HepG2 (cell line): ENCODE data around the gene SRPRB. TPM values are rescaled to one million over a fixed set of nuclear protein-coding genes. Genes with fewer than 3 reads are reported as not detected.
A peak's percentile ranks its signal among the peaks of the same experiment; 100 is the strongest.

Experiments
- ATAC-seq: fragments of 200-7000 bp; cut with Tn5 transposase; 3 replicates; pipeline ENCODE4 v1.9.1; 2020; ENCODE audit warnings: mild to moderate bottlenecking, moderate library complexity
- BruUV-seq: library from RNA; stranded (reverse); fragments of 400-500 nt; replicated peaks from 2 replicates; lab custom pipeline; 2021; lab: Mats Ljungman, UMichigan
- CTCF ChIA-PET: fragments of 300-600 bp; formaldehyde crosslinking; extraction: SDS; loops from one replicate; lab custom pipeline; 2021; ENCODE audit warnings: low total read pairs, inconsistent platforms, low intra/inter-chr PET ratio; lab: Yijun Ruan, JAX
- POLR2A ChIA-PET: fragments of 350-600 bp; sonication (Branson Sonifier 250); formaldehyde crosslinking; loops from one replicate; lab custom pipeline; 2020; ENCODE audit warnings: antibody characterized with exemption, inconsistent platforms; lab: Yijun Ruan, JAX
- DNase-seq: peaks from one replicate; pipeline ENCODE4 v3.0.0-alpha.2; 2015; ENCODE audit warnings: low spot score
- FAIRE-seq: peaks from 3 replicates; lab custom pipeline; 2011; peaks lifted over from hg19 to GRCh38; lab: Jason Lieb, UNC
- H2AFZ ChIP-seq: one replicate; pipeline ENCODE4 v1.6.1; 2011; ENCODE audit warnings: low read length, inconsistent platforms
- H3K27ac ChIP-seq: fragments of 300-600 bp; 3 replicates; pipeline ENCODE4 v1.8.0; 2011; ENCODE audit warnings: mixed run types, mild to moderate bottlenecking, mixed read lengths, low read length, inconsistent platforms; ENCODE audit not compliant: insufficient read depth; ENCODE audit errors: extremely low read length
- H3K27me3 ChIP-seq, 2 experiments: fragments of 200-600 bp in 1 of 2; 2 replicates in 1 of 2; 3 replicates in 1 of 2; pipeline versions ENCODE4 v1.6.0 to v1.8.0; 2011; ENCODE audit warnings: low read length in 2 of 2, mild to moderate bottlenecking in 2 of 2, moderate library complexity in 2 of 2, inconsistent platforms in 1 of 2; ENCODE audit not compliant: insufficient read depth in 2 of 2, control insufficient read depth in 1 of 2
- H3K36me3 ChIP-seq, 2 experiments: fragments of 200-600 bp in 1 of 2; replicated peaks in 1 of 2; 2 replicates in 1 of 2; 3 replicates in 1 of 2; pipeline versions ENCODE4 v1.5.1 to v1.8.0; 2011; ENCODE audit warnings: low read length in 2 of 2, inconsistent platforms in 1 of 2; ENCODE audit not compliant: insufficient read depth in 2 of 2, control insufficient read depth in 1 of 2
- H3K4me1 ChIP-seq: 2 replicates; pipeline ENCODE4 v1.5.1; 2012; ENCODE audit warnings: low read length, inconsistent platforms; ENCODE audit not compliant: insufficient read depth
- H3K4me2 ChIP-seq: 2 replicates; pipeline ENCODE4 v1.6.0; 2011; ENCODE audit warnings: low read depth, low read length, inconsistent platforms
- H3K4me3 ChIP-seq, 3 experiments: fragments of 200-600 bp in 1 of 3; sonication (generic), shearing (Covaris generic) in 1 of 3; replicated peaks in 1 of 3; 2 replicates each; pipeline ENCODE4 v1.5.1; 2011 to 2016; ENCODE audit warnings: low read length in 3 of 3, inconsistent platforms in 2 of 3, low read depth in 2 of 3, mild to moderate bottlenecking in 2 of 3, control low read depth in 1 of 3, mixed read lengths in 1 of 3; ENCODE audit not compliant: insufficient read depth in 1 of 3
- H3K79me2 ChIP-seq: one replicate; pipeline ENCODE4 v1.6.1; 2011; ENCODE audit warnings: low read length, inconsistent platforms; ENCODE audit not compliant: insufficient read depth
- H3K9ac ChIP-seq: 2 replicates; pipeline ENCODE4 v1.6.0; 2011; ENCODE audit warnings: mild to moderate bottlenecking, low read depth, low read length, inconsistent platforms; ENCODE audit not compliant: insufficient read depth
- H3K9me3 ChIP-seq: 2 replicates; pipeline ENCODE4 v1.5.1; 2012; ENCODE audit warnings: mild to moderate bottlenecking, low read length
- H4K20me1 ChIP-seq: 2 replicates; pipeline ENCODE4 v1.6.0; 2011; ENCODE audit warnings: inconsistent platforms, mild to moderate bottlenecking, low read length, moderate library complexity; ENCODE audit not compliant: insufficient read depth
- AGO2 ChIP-seq: fragments of 200-400 bp; formaldehyde crosslinking; optimal IDR thresholded peaks from 2 replicates; pipeline ENCODE3; 2017; ENCODE audit warnings: mild to moderate bottlenecking, low read depth, low read length, moderate library complexity
- HNF4A ChIP-seq: sonication (generic); formaldehyde crosslinking; IDR thresholded peaks from 2 replicates; pipeline ENCODE4 v1.4.0; 2020; ENCODE audit warnings: missing genetic modification reagents
- POLR2AphosphoS5 ChIP-seq: IDR thresholded peaks from 2 replicates; pipeline ENCODE4 v1.6.1; 2012; ENCODE audit warnings: low read depth, low read length
- POLR2G ChIP-seq: fragments of 200-400 bp; formaldehyde crosslinking; IDR thresholded peaks from 2 replicates; pipeline ENCODE4 v1.6.1; 2018; ENCODE audit warnings: mild to moderate bottlenecking, low read depth, low read length, moderate library complexity
- RBAK ChIP-seq: sonication (generic); formaldehyde crosslinking; IDR thresholded peaks from 2 replicates; pipeline ENCODE4 v1.5.1; 2020; ENCODE audit warnings: mild to moderate bottlenecking, missing genetic modification reagents
- RBFOX2 ChIP-seq: fragments of 200-400 bp; formaldehyde crosslinking; IDR thresholded peaks from 2 replicates; pipeline ENCODE4 v1.6.1; 2017; ENCODE audit warnings: low read depth, mild to moderate bottlenecking, low read length
- ZNF142 ChIP-seq: sonication (generic); formaldehyde crosslinking; IDR thresholded peaks from 2 replicates; pipeline ENCODE4 v1.4.0; 2020; ENCODE audit warnings: missing genetic modification reagents
- ZNF773 ChIP-seq: sonication (generic); formaldehyde crosslinking; IDR thresholded peaks from 2 replicates; pipeline ENCODE4 v1.4.0; 2020; ENCODE audit warnings: missing genetic modification reagents, borderline replicate concordance
- WGBS: methylation state at CpG from one replicate; pipeline ENCODE4 v1.1.6; 2017; ENCODE audit warnings: low lambda C conversion rate; 5-methylcytosine and 5-hydroxymethylcytosine counted together
- in situ Hi-C: cut with HindIII; loops from 2 replicates; pipeline ENCODE4 v1.10.0; 2017; ENCODE audit warnings: low pct_unique_long_range_greater_than_20kb; ENCODE audit not compliant: extremely low pct_ligation_motif_present
- intact Hi-C: fragments of 100-400 bp; cut with micrococcal nuclease; formaldehyde crosslinking; loops from one replicate; pipeline ENCODE4 v1.10.0; 2022; ENCODE audit not compliant: unreplicated experiment
- polyA plus RNA-seq, 8 experiments: library from polyadenylated mRNA; depleted of rRNA in 3 of 8; stranded (reverse) in 7 of 8; unstranded in 1 of 8; fragments of >200 nt; fragmentation: Illumina TruSeq in 4 of 8; extraction: Trizol in 4 of 8; gene quantifications; 2 replicates each; pipeline versions ENCODE4 v1.2.1 to v1.2.3, GENCODE V29; 2011 to 2016; ENCODE audit warnings: low read depth in 4 of 8, missing spikeins in 1 of 8, mixed read lengths in 1 of 8; ENCODE audit not compliant: insufficient read depth in 1 of 8
- total RNA-seq, 5 experiments: library from RNA; depleted of rRNA; stranded (reverse); fragments of >200 nt; fragmentation: Illumina TruSeq; extraction: Trizol; gene quantifications; 2 replicates each; pipeline ENCODE4 v1.2.3, GENCODE V29; 2016; ENCODE audit warnings: low read depth in 1 of 5

The SRPRB gene
- total and polyA plus RNA-seq, 2 of the 13 experiments (the other 11 are each of a cell fraction or from before 2014, with no cell fraction given): 41.0 to 111 TPM

- H3K4me3 ChIP-seq: no peak overlapping the region
- BruUV-seq: no TSS peak
- WGBS: 81% methylated on average over 3 of the region's 3 CpGs
- H3K79me2 ChIP-seq: no peaks in the 10 kb centered on the region
- POLR2A ChIA-PET: interaction anchor here (0.7 to 1.6 kb wide), 2 partner anchors 24 to 27 kb away, joined by 3 to 4 read pairs; partner anchors contain the start of gene TF
- FAIRE-seq (no peak), ATAC-seq (no peak), DNase-seq (no peak)
- H3K4me1 ChIP-seq: peaks cover 68% of the 10 kb centered on the region
- H3K4me2 ChIP-seq: no peak overlapping the region
- no peak overlapping the region for H3K27ac ChIP-seq
- H3K36me3 ChIP-seq: peaks cover 35 to 94% of the 10 kb centered on the region in 2 experiments
- peaks cover 62% of the 10 kb centered on the region for H4K20me1 ChIP-seq
- no peak overlapping the region for H3K9ac ChIP-seq
- in situ Hi-C loops: no loop called here
- H3K9me3 ChIP-seq: no peaks in the 10 kb centered on the region
- H3K27me3 ChIP-seq: no peaks in the 10 kb centered on the region
- CTCF ChIA-PET: no interaction called here
- no peak overlapping the region for H2AFZ ChIP-seq
- TF ChIP-seq POLR2AphosphoS5: 0 out of 2 replicates have a peak, but pooled peaks have one; percentile 42
- TF ChIP-seq AGO2: peak; percentile 16
- peak; percentile 61 for TF ChIP-seq HNF4A (CRISPR knock-in tag)
- peak; percentile 54; the same call in 1 of the 2 replicates for TF ChIP-seq POLR2G
- TF ChIP-seq RBAK (CRISPR knock-in tag): no peak
- TF ChIP-seq RBFOX2: peak; percentile 40; the same call in 1 of the 2 replicates
- TF ChIP-seq ZNF773 (CRISPR knock-in tag): no peak
- no peak for TF ChIP-seq ZNF142 (CRISPR knock-in tag)
- intact Hi-C loops: no loop called here
Measured at GRCh38 chr3:133769536-133769935, 36.1 kb upstream of the SRPRB start.
